OCI-LY3 (cell line): ENCODE data around the gene GALNS.

Experiments
- EZH2phosphoT487 ChIP-seq: fragments of 200-600 bp; shearing (Covaris generic); IDR thresholded peaks from 2 replicates; pipeline ENCODE4 v1.6.1; 2018; ENCODE audit warnings: antibody characterized with exemption, mixed run types, low read depth
- TF ChIP-seq, protein P1 (sequence below): fragments of 200-600, 300-600 bp; sonication (generic); IDR thresholded peaks from 2 replicates; pipeline ENCODE4 v1.5.1; 2014; ENCODE audit warnings: antibody characterized with exemption, low read length, low read depth

DNA sequence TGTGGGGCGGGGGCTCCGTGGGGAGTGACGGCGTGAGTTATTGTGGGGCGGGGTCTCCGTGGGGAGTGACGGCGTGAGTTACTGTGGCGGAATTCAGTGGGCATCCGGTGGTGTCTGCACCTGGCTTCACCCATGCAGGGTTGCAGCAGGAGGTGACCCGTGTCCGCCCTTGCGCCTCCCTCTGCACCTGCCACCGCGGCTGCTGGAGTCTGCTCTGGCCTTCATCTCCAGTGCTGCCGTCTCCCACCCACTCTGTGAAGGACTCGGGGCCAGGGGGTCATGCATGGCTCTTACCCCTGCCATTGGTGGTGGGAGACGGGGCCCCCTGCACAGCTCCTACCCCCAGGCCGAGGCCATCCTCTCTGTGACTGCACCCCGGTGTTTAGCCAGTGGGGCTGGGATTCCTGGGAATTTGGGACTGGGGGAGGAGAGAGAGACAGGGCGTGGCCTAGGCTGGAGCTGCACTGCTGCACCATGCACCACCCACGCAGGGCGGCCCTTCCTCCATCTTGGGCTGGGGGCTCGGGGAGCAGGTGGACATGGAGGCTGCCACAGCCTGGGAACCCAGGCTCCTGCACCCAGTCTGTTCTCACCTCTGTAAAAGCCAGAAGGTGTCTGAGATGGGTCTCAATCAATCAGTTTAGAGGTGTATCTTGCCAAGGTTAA lies 11.0 kb upstream of the GALNS start:
- TF ChIP-seq, protein P1, sequence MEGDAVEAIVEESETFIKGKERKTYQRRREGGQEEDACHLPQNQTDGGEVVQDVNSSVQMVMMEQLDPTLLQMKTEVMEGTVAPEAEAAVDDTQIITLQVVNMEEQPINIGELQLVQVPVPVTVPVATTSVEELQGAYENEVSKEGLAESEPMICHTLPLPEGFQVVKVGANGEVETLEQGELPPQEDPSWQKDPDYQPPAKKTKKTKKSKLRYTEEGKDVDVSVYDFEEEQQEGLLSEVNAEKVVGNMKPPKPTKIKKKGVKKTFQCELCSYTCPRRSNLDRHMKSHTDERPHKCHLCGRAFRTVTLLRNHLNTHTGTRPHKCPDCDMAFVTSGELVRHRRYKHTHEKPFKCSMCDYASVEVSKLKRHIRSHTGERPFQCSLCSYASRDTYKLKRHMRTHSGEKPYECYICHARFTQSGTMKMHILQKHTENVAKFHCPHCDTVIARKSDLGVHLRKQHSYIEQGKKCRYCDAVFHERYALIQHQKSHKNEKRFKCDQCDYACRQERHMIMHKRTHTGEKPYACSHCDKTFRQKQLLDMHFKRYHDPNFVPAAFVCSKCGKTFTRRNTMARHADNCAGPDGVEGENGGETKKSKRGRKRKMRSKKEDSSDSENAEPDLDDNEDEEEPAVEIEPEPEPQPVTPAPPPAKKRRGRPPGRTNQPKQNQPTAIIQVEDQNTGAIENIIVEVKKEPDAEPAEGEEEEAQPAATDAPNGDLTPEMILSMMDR, result no peak
- TF ChIP-seq EZH2phosphoT487, result no peak
